Panc1 (cell line): ENCODE data around the gene TWNK. TPM values are rescaled to one million over a fixed set of nuclear protein-coding genes. Genes with fewer than 3 reads are reported as not detected.

ENCODE experiments used
- ATAC-seq: fragments of 200-7000 bp; cut with Tn5 transposase; 2 replicates; pipeline ENCODE4 v1.9.1; 2020; ENCODE audit warnings: mild to moderate bottlenecking, moderate library complexity
- BruUV-seq: library from RNA; stranded (reverse); fragments of 400-500 nt; replicated peaks from 2 replicates; lab custom pipeline; 2021; lab: Mats Ljungman, UMichigan
- CTCF ChIA-PET: fragments of 300-600 bp; sonication (Branson Sonifier 250); formaldehyde crosslinking; loops from one replicate; lab custom pipeline; 2022; ENCODE audit warnings: antibody characterized with exemption; lab: Charles Lee
- POLR2A ChIA-PET: fragments of 300-600 bp; sonication (Branson Sonifier 250); formaldehyde crosslinking; loops from one replicate; lab custom pipeline; 2022; ENCODE audit warnings: antibody characterized with exemption; lab: Charles Lee
- DNase-seq: peaks from one replicate; pipeline ENCODE4 v3.0.0-alpha.2; 2010; ENCODE audit warnings: low read depth, low spot score
- H3K27ac ChIP-seq: 2 replicates; pipeline ENCODE4 v1.5.1; 2011; ENCODE audit warnings: mild to moderate bottlenecking, low read length, inconsistent platforms
- H3K27me3 ChIP-seq: fragments of 200-500 bp; sonication (Bioruptor generic); 2 replicates; pipeline ENCODE4 v1.6.0; 2014; ENCODE audit warnings: low read length, inconsistent platforms; ENCODE audit not compliant: control insufficient read depth, insufficient read depth
- H3K36me3 ChIP-seq: fragments of 200-500 bp; sonication (Bioruptor generic); 2 replicates; pipeline ENCODE4 v1.5.1; 2014; ENCODE audit warnings: inconsistent platforms, mild to moderate bottlenecking, low read length, moderate library complexity; ENCODE audit not compliant: control insufficient read depth, insufficient read depth
- H3K4me1 ChIP-seq: 2 replicates; pipeline ENCODE4 v1.5.1; 2011; ENCODE audit warnings: inconsistent platforms, mild to moderate bottlenecking, low read length, moderate library complexity; ENCODE audit not compliant: control insufficient read depth, insufficient read depth
- H3K4me3 ChIP-seq, 2 experiments: 2 replicates each; pipeline ENCODE4 v1.5.1; 2011 to 2012; ENCODE audit warnings: low read depth in 2 of 2, low read length in 2 of 2, mild to moderate bottlenecking in 2 of 2, inconsistent platforms in 1 of 2, moderate library complexity in 1 of 2
- H3K9me3 ChIP-seq: fragments of 200-500 bp; sonication (Bioruptor generic); 2 replicates; pipeline ENCODE4 v1.5.1; 2014; ENCODE audit warnings: low read depth, mild to moderate bottlenecking, inconsistent platforms, low read length, moderate library complexity; ENCODE audit not compliant: control insufficient read depth, insufficient read depth
- CTCF ChIP-seq: fragments of 450-650 bp; IDR thresholded peaks from 2 replicates; pipeline ENCODE4 v1.5.1; 2017; ENCODE audit warnings: mild to moderate bottlenecking
- POLR2AphosphoS5 ChIP-seq: IDR thresholded peaks from 2 replicates; pipeline ENCODE4 v1.6.1; 2012; ENCODE audit warnings: mild to moderate bottlenecking, low read depth, low read length, moderate library complexity
- REST ChIP-seq, 2 experiments: IDR thresholded peaks; 2 replicates each; pipeline ENCODE4 v1.6.1; 2011 to 2012; ENCODE audit warnings: low read depth in 2 of 2, control low read depth in 1 of 2, low read length in 1 of 2, mild to moderate bottlenecking in 1 of 2, moderate library complexity in 1 of 2; ENCODE audit not compliant: insufficient read depth in 1 of 2
- SIN3A ChIP-seq: IDR thresholded peaks from 2 replicates; pipeline ENCODE4 v1.6.1; 2012; ENCODE audit warnings: low read depth, mild to moderate bottlenecking, low read length, moderate library complexity, borderline replicate concordance; ENCODE audit not compliant: insufficient read depth
- TCF7L2 ChIP-seq: IDR thresholded peaks from 2 replicates; pipeline ENCODE4 v1.6.1; 2011; ENCODE audit warnings: mild to moderate bottlenecking, low read depth, low read length, inconsistent platforms
- in situ Hi-C: cut with HindIII; loops from 2 replicates; pipeline ENCODE4 v1.10.0; 2016; ENCODE audit warnings: low sequenced_read_pairs, low pct_unique_long_range_greater_than_20kb
- intact Hi-C: fragments of 100-400 bp; cut with micrococcal nuclease; formaldehyde crosslinking; loops from one replicate; pipeline ENCODE4 v1.10.0; 2022; ENCODE audit not compliant: unreplicated experiment
- total RNA-seq: library from RNA; stranded (reverse); gene quantifications from one replicate; pipeline ENCODE4 v1.2.1, GENCODE V29; 2021; ENCODE audit not compliant: unreplicated experiment

TWNK gene
- total RNA-seq, 1 experiment from 2014 or later, result 30.5 TPM

GRCh38 chr10:101000127-101000914 lies 13.0 kb downstream of the TWNK start:
- peaks cover 32% of the 10 kb centered on the region for H3K4me1 ChIP-seq
- intact Hi-C loops (no loop called here), in situ Hi-C loops (no loop called here)
- TF ChIP-seq POLR2AphosphoS5, result no peak
- no peak for TF ChIP-seq CTCF
- no peak for TF ChIP-seq TCF7L2
- TF ChIP-seq SIN3A, result no peak
- no peak for TF ChIP-seq REST (IDR thresholded peaks at IDR 0.05; ENCODE audit: insufficient read depth in 1 of 2, low read depth in 2 of 2, low read length in 1 of 2)
- ChIA-PET POLR2A (no interaction called here), CTCF (interaction anchor here (0.5 to 1.4 kb wide), 4 partner anchors 11 to 379 kb away, joined by 4 to 5 read pairs (median 5); no protein-coding TSS in a partner anchor)
- no peaks in the 10 kb centered on the region for H3K9me3 ChIP-seq
- BruUV-seq, result no TSS peak
- H3K36me3 ChIP-seq, result peaks cover 11% of the 10 kb centered on the region; the same call in 1 of the 2 replicates
- no peaks in the 10 kb centered on the region for H3K27me3 ChIP-seq
- H3K4me3 ChIP-seq, result peak overlapping the region; percentile 71 to 74
- DNase-seq (no peak), ATAC-seq (no peak)
- peak overlapping the region; percentile 92 for H3K27ac ChIP-seq

GRCh38 chr10:101000915-101001658 lies 13.7 kb downstream of the TWNK start:
- H3K27me3 ChIP-seq, result no peaks in the 10 kb centered on the region
- no peak for TF ChIP-seq TCF7L2
- TF ChIP-seq POLR2AphosphoS5, result no peak
- no peak for TF ChIP-seq REST (IDR thresholded peaks at IDR 0.05; ENCODE audit: insufficient read depth in 1 of 2, low read depth in 2 of 2, low read length in 1 of 2)
- no peak for TF ChIP-seq SIN3A
- no peak for TF ChIP-seq CTCF
- TSS peak; percentile 66 for BruUV-seq
- H3K9me3 ChIP-seq, result no peaks in the 10 kb centered on the region
- H3K4me3 ChIP-seq, result peak overlapping the region; percentile 71 to 74; a peak in 2 of 4 replicates
- no peak for DNase-seq
- ChIA-PET POLR2A (no interaction called here), CTCF (no interaction called here)
- H3K27ac ChIP-seq, result peak overlapping the region; percentile 92
- H3K4me1 ChIP-seq, result peaks cover 31% of the 10 kb centered on the region
- ATAC-seq, result no peak
- peaks cover 11% of the 10 kb centered on the region; the same call in 1 of the 2 replicates for H3K36me3 ChIP-seq
- intact Hi-C loops, result no loop called here
- in situ Hi-C loops, result no loop called here
